ENCODE results near the gene TNFAIP2.
A peak's percentile ranks its signal among the peaks of the same experiment; 100 is the strongest.

The TNFAIP2 gene

GRCh38 chr14:103089386-103090335 lies 33.6 kb upstream of the TNFAIP2 start:
- no peak overlapping the region for H3K4me3 ChIP-seq (IDR thresholded peaks at IDR 0.05; ENCODE audit: insufficient read depth, low read depth, low read length)
- no peaks in the 10 kb centered on the region for H3K36me3 ChIP-seq (ENCODE audit: insufficient read depth)
- H3K9ac ChIP-seq = no peak overlapping the region
- no peak overlapping the region for H3K27ac ChIP-seq
- H4K20me1 ChIP-seq (ENCODE audit: insufficient read depth) = no peaks in the 10 kb centered on the region
- no peaks in the 10 kb centered on the region for H3K79me2 ChIP-seq (ENCODE audit: insufficient read depth, low read depth)
- no peak for TF ChIP-seq CTCF (conservative IDR thresholded peaks at IDR 0.05; ENCODE audit: low read depth, low read length)
- no peak overlapping the region for H2AFZ ChIP-seq (ENCODE audit: low read depth)
- H3K27me3 ChIP-seq (ENCODE audit: insufficient read depth, low read depth) = no peaks in the 10 kb centered on the region
- H3K4me1 ChIP-seq (ENCODE audit: low read depth, poor library complexity, severe bottlenecking) = peaks cover 5% of the 10 kb centered on the region
- H3K4me2 ChIP-seq = no peak overlapping the region

GRCh38 chr14:103090481-103091020 lies 32.7 kb upstream of the TNFAIP2 start:
- Histone ChIP-seq H3K79me2 (ENCODE audit: insufficient read depth, low read depth) (no peaks in the 10 kb centered on the region), H3K4me1 (ENCODE audit: low read depth, poor library complexity, severe bottlenecking) (peaks cover 5% of the 10 kb centered on the region), H4K20me1 (ENCODE audit: insufficient read depth) (no peaks in the 10 kb centered on the region), H3K4me3 (IDR thresholded peaks at IDR 0.05; ENCODE audit: insufficient read depth, low read depth, low read length) (no peak overlapping the region), H2AFZ (ENCODE audit: low read depth) (peak overlapping the region; percentile 71; the same call in 1 of the 2 replicates), H3K36me3 (ENCODE audit: insufficient read depth) (no peaks in the 10 kb centered on the region), H3K4me2 (peak overlapping the region; percentile 15; the same call in 1 of the 2 replicates), H3K9ac (peak overlapping the region; percentile 58; the same call in 1 of the 2 replicates), H3K27ac (no peak overlapping the region), H3K27me3 (ENCODE audit: insufficient read depth, low read depth) (no peaks in the 10 kb centered on the region)
- TF ChIP-seq CTCF (conservative IDR thresholded peaks at IDR 0.05; ENCODE audit: low read depth, low read length) = no peak

DNA sequence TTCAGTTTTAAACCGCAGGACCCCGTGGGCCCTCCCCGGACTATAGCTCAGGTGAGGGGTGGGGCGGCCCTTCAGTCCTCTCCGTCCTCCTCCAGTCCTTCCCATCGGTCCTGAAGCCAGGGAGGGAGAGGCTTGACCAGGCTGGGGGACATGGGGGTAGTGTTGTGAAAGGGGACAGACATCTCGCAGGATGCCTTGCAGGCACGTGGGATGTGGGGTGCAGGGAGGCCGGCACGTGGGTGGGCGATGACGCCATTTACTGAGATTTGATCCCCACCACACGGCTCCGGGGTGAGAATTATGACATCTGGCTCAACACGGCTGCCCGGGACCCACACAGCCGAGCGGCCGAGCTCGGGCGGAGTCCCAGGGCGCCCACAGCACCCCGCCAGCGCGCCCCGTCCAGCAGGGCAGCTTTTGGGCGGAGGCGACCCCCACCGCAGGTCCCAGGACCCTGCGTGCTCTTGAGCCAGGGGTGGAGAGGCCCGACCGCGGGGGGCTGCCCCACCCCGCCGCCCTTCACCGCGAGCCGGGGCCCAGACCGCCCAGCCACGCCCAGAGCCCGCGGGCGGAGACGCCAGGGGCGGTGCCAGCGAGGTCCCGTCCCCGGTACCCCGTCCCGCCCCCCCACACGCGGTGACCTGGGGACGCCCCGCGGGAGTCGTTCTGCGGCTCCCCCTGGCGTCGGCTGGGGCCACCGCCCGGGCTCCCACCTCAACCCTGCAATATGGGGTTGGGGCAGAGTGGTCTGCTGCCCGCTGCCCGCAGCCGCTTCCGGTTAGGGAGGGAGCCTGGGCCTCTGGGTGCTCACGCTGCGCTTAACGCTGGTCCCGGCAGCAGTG lies 32.0 kb upstream of the TNFAIP2 start:
- Histone ChIP-seq H3K27ac (no peak overlapping the region), H3K27me3 (ENCODE audit: insufficient read depth, low read depth) (no peaks in the 10 kb centered on the region), H4K20me1 (ENCODE audit: insufficient read depth) (no peaks in the 10 kb centered on the region), H3K4me3 (IDR thresholded peaks at IDR 0.05; ENCODE audit: insufficient read depth, low read depth, low read length) (no peak overlapping the region), H3K9ac (peak overlapping the region; percentile 58; the same call in 1 of the 2 replicates), H3K36me3 (ENCODE audit: insufficient read depth) (no peaks in the 10 kb centered on the region), H3K4me2 (peak overlapping the region; percentile 15), H3K79me2 (ENCODE audit: insufficient read depth, low read depth) (no peaks in the 10 kb centered on the region), H3K4me1 (ENCODE audit: low read depth, poor library complexity, severe bottlenecking) (peaks cover 5% of the 10 kb centered on the region), H2AFZ (ENCODE audit: low read depth) (peak overlapping the region; percentile 71)
- no peak; the same call in 1 of the 2 replicates for TF ChIP-seq CTCF (conservative IDR thresholded peaks at IDR 0.05; ENCODE audit: low read depth, low read length)

DNA sequence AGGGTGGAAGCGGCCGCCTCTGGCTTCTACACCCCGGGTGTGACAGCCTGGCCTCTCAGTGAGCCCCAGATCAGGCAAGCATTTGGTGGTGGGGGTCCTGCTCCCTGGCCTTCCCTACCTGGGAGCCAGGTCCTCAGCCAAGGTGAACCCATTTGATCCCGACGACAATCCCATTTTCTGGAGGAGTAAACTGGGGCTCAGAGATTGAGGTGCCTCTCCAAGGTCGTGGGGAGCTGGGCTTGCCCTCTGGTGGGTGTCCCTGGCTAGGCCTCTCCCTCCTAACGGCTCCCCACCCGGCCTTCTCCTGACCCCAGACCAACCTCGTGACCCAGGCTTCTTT lies 31.4 kb upstream of the TNFAIP2 start:
- TF ChIP-seq CTCF (conservative IDR thresholded peaks at IDR 0.05; ENCODE audit: low read depth, low read length) = peak; percentile 53; the same call in 1 of the 2 replicates
- Histone ChIP-seq H3K4me2 (peak overlapping the region; percentile 15), H3K9ac (0 out of 2 replicates have a peak overlapping the region, but pooled peaks have one; percentile 58), H2AFZ (ENCODE audit: low read depth) (peak overlapping the region; percentile 64), H3K4me3 (IDR thresholded peaks at IDR 0.05; ENCODE audit: insufficient read depth, low read depth, low read length) (no peak overlapping the region), H4K20me1 (ENCODE audit: insufficient read depth) (no peaks in the 10 kb centered on the region), H3K79me2 (ENCODE audit: insufficient read depth, low read depth) (no peaks in the 10 kb centered on the region), H3K27me3 (ENCODE audit: insufficient read depth, low read depth) (no peaks in the 10 kb centered on the region), H3K36me3 (ENCODE audit: insufficient read depth) (no peaks in the 10 kb centered on the region), H3K4me1 (ENCODE audit: low read depth, poor library complexity, severe bottlenecking) (peaks cover 5% of the 10 kb centered on the region), H3K27ac (no peak overlapping the region)

Measured in KMS-11 (cell line).